Left lung (tissue), 10 donors: Measurements from ENCODE around the gene C2orf81. TPM values are rescaled to one million over a fixed set of nuclear protein-coding genes. Genes with fewer than 3 reads are reported as not detected.

ENCODE experiments used
- ATAC-seq: fragments of 200-7000 bp; cut with Tn5 transposase; one replicate; pipeline ENCODE4 v1.9.1; 2020; ENCODE audit warnings: moderate library complexity
- DNase-seq, 4 donors: peaks; one replicate each; pipeline ENCODE4 v3.0.0-alpha.2; 2013 to 2020
- H3K27ac ChIP-seq, 2 donors: fragments of 200-600 bp; sonication (generic) in 1 of 2; one replicate each; pipeline versions ENCODE4 v1.5.0 to v1.8.0; 2020 to 2021
- H3K27me3 ChIP-seq, 2 donors: fragments of 200-600 bp; sonication (generic) in 1 of 2; one replicate each; pipeline versions ENCODE4 v1.5.0 to v1.8.0; 2020 to 2021
- H3K36me3 ChIP-seq, 2 donors: fragments of 200-600 bp; sonication (generic) in 1 of 2; one replicate each; pipeline versions ENCODE4 v1.5.0 to v1.8.0; 2020 to 2021
- H3K4me1 ChIP-seq, 2 donors: fragments of 200-600 bp; one replicate each; pipeline ENCODE4 v1.8.0; 2021
- H3K4me3 ChIP-seq, 2 donors: fragments of 200-600 bp; sonication (generic) in 1 of 2; one replicate each; pipeline versions ENCODE4 v1.5.0 to v1.8.0; 2020 to 2021; ENCODE audit warnings: mild to moderate bottlenecking in 1 of 2
- H3K9me3 ChIP-seq, 2 donors: fragments of 200-600 bp; sonication (generic) in 1 of 2; one replicate each; pipeline versions ENCODE4 v1.5.0 to v1.8.0; 2020 to 2021
- CTCF ChIP-seq, 2 donors: fragments of 200-600 bp; sonication (generic) in 1 of 2; IDR thresholded peaks; one replicate each; pipeline versions ENCODE4 v1.5.0 to v1.8.0; 2021; ENCODE audit warnings: antibody characterized with exemption in 2 of 2
- intact Hi-C, 2 donors: fragments of 100-400 bp; cut with DNase I; formaldehyde crosslinking; loops; one replicate each; pipeline versions ENCODE4 v1.11.2 to v1.14.2; 2022
- polyA plus RNA-seq, 6 donors: library from polyadenylated mRNA; unstranded; fragments of 120-200 nt; gene quantifications; one replicate each; pipeline ENCODE4 v1.2.1, GENCODE V29; 2013; ENCODE audit not compliant: insufficient read length in 6 of 6
- total RNA-seq, 2 donors: library from RNA; stranded (reverse); fragmentation: NEBNext Ultra II Directional; extraction: Animal tissue kit (Norgen Biotek cat#: 25700); gene quantifications; one replicate each; pipeline ENCODE4 v1.2.1, GENCODE V29; 2021
- donor health status: DM: no; HTN: yes; CAD: no.
- donor health status: DM: no; HTN: no; CAD: no.

Gene C2orf81
- total and polyA plus RNA-seq, 8 donors, result 2.8 to 5.7 (median 5.0) TPM

GRCh38 chr2:74415762-74416395 is 5.5 kb downstream of the C2orf81 start:
- Histone ChIP-seq H3K4me1 (peaks cover 2 to 23% of the 10 kb centered on the region in 2 donors), H3K27ac (no peak overlapping the region), H3K36me3 (no peaks in the 10 kb centered on the region), H3K4me3 (peak overlapping the region; percentile 44 to 48), H3K27me3 (peaks cover 0 to 28% of the 10 kb centered on the region in 2 donors), H3K9me3 (no peaks in the 10 kb centered on the region)
- ATAC-seq (peak; percentile 17), DNase-seq (peak in 1 of 4 donors; percentile 14)
- no peak for TF ChIP-seq CTCF (IDR thresholded peaks at IDR 0.05)
- intact Hi-C loops, result no loop called here

GRCh38 chr2:74414881-74415761 is 6.3 kb downstream of the C2orf81 start:
- Histone ChIP-seq H3K36me3 (no peaks in the 10 kb centered on the region), H3K27me3 (peaks cover 0 to 28% of the 10 kb centered on the region in 2 donors), H3K4me3 (peak overlapping the region; percentile 44 to 48), H3K9me3 (no peaks in the 10 kb centered on the region), H3K27ac (no peak overlapping the region), H3K4me1 (peaks cover 0 to 20% of the 10 kb centered on the region in 2 donors)
- DNase-seq, result peak in 2 of 4 donors; percentile 42 to 67
- TF ChIP-seq CTCF (IDR thresholded peaks at IDR 0.05), result peak; percentile 12 to 28
- ATAC-seq, result peak; percentile 83
- intact Hi-C loops, result no loop called here

DNA sequence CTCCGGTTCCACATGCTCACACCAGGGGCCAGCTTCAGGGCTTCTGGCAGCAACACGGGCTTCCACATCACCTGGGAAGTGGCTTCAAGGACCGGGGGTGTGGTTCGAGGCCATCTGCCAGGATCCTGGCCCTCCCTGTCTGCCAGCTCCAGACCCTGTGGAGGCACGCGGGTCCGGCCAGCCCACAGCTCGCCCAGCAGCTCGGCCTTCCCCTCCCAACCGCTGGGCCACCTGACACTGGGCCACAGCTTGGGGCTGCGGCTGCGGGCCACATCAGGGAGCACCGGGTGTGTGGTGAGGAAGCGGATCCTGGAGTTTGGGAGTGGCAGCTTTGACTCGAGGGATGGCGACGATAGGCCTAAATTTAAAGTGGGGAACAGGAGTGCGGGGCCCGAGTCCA is 7.0 kb downstream of the C2orf81 start:
- no peak for TF ChIP-seq CTCF (IDR thresholded peaks at IDR 0.05)
- intact Hi-C loops, result no loop called here
- Histone ChIP-seq H3K36me3 (no peaks in the 10 kb centered on the region), H3K9me3 (no peaks in the 10 kb centered on the region), H3K4me1 (peaks cover 0 to 20% of the 10 kb centered on the region in 2 donors), H3K27ac (no peak overlapping the region), H3K27me3 (peaks cover 0 to 28% of the 10 kb centered on the region in 2 donors), H3K4me3 (peak overlapping the region; percentile 44 to 48)
- DNase-seq (no peak), ATAC-seq (peak; percentile 33)

DNA sequence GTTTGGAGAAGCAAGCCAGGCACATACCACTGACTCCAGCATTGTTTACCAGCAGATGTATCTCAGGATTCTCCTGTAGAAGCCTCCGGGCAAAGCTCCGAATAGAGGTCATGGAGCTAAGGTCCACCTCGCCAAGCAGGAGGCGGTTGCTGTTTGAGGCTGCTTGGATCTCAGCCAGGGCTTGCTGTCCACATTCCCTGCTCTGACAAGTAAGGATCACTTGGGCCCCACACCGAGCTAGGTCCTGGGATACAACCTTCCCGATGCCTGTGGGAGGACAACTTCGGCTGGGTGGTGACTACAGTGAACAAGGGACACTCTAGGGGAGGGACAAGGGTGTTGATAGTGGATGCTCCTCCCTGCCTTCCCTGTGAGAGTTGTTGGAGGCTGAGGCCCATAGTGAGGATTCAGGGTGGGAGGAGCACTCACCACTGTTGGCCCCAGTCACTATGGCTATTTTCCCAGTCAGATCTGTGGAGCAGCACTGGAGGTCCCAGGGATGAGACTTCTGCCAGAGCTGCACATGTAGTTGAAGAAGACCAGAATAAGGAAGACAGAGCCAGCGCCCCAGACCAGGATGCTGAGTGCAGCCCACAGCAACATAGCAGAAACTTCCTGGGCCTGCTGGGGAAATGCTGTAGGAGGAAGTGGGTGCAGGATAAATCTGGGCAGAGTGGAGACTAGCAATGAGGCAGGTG is 8.3 kb downstream of the C2orf81 start:
- intact Hi-C loops, result no loop called here
- Histone ChIP-seq H3K27me3 (peaks cover 0 to 28% of the 10 kb centered on the region in 2 donors), H3K4me1 (peaks cover 0 to 20% of the 10 kb centered on the region in 2 donors), H3K9me3 (no peaks in the 10 kb centered on the region), H3K4me3 (no peak overlapping the region), H3K36me3 (no peaks in the 10 kb centered on the region), H3K27ac (no peak overlapping the region)
- no peak for DNase-seq
- no peak for ATAC-seq
- TF ChIP-seq CTCF (IDR thresholded peaks at IDR 0.05), result no peak
